ENCODE results near the gene ODC1. TPM values are rescaled to one million over a fixed set of nuclear protein-coding genes. Genes with fewer than 3 reads are reported as not detected.

ODC1 gene
- total and polyA plus RNA-seq, 2 donors (not counting 1 experiment from before 2014, with no cell fraction given): 86.4 to 89.3 TPM

- TF ChIP-seq EZH2 (IDR thresholded peaks at IDR 0.05; ENCODE audit: low read length, missing control alignments) (no peak), CTCF (conservative IDR thresholded peaks at IDR 0.05 in 1 of 2, IDR thresholded peaks at IDR 0.05 in 1 of 2; ENCODE audit: low read depth in 1 of 2, low read length in 2 of 2) (no peak)
Measured at GRCh38 chr2:10400978-10401951, 46.9 kb downstream of the ODC1 start.

GRCh38 chr2:10400568-10400977, 47.6 kb downstream of the ODC1 start:
- H3K36me3 ChIP-seq (ENCODE audit: control insufficient read depth, insufficient read depth, low read length): no peaks in the 10 kb centered on the region
- H3K79me2 ChIP-seq (ENCODE audit: control insufficient read depth, insufficient read depth, low read length): no peaks in the 10 kb centered on the region
- TF ChIP-seq CTCF (conservative IDR thresholded peaks at IDR 0.05 in 1 of 2, IDR thresholded peaks at IDR 0.05 in 1 of 2; ENCODE audit: low read depth in 1 of 2, low read length in 2 of 2) (no peak), EZH2 (IDR thresholded peaks at IDR 0.05; ENCODE audit: low read length, missing control alignments) (no peak)
- H3K27ac ChIP-seq (ENCODE audit: insufficient read depth, low read length): no peak overlapping the region
- no peaks in the 10 kb centered on the region for H4K20me1 ChIP-seq (ENCODE audit: control insufficient read depth, extremely low read depth, insufficient read depth, low read length)
- H3K27me3 ChIP-seq (ENCODE audit: control insufficient read depth, insufficient read depth, low read length): no peaks in the 10 kb centered on the region
- no peak overlapping the region for H2AFZ ChIP-seq (ENCODE audit: low read length)
- H3K9me3 ChIP-seq (ENCODE audit: control insufficient read depth, insufficient read depth, low read depth, low read length): no peaks in the 10 kb centered on the region
- H3K4me2 ChIP-seq (ENCODE audit: extremely low read depth, insufficient read depth, low read length): no peak overlapping the region
- DNase-seq (ENCODE audit: low read depth in 2 of 2): no peak
- peaks cover 7% of the 10 kb centered on the region for H3K4me1 ChIP-seq (ENCODE audit: control insufficient read depth, extremely low read depth, insufficient read depth, low read length)
- no peak overlapping the region for H3K4me3 ChIP-seq (replicated peaks in 1 of 4; ENCODE audit: control extremely low read depth in 1 of 4, insufficient read depth in 1 of 4, low read depth in 3 of 4, low read length in 4 of 4)
- no peak overlapping the region for H3K9ac ChIP-seq (ENCODE audit: insufficient read depth, low read length)

More at GRCh38 chr2:10400978-10401951, 46.9 kb downstream of the ODC1 start:
- Histone ChIP-seq H3K27me3 (ENCODE audit: control insufficient read depth, insufficient read depth, low read length) (no peaks in the 10 kb centered on the region), H3K79me2 (ENCODE audit: control insufficient read depth, insufficient read depth, low read length) (no peaks in the 10 kb centered on the region), H3K4me2 (ENCODE audit: extremely low read depth, insufficient read depth, low read length) (no peak overlapping the region), H2AFZ (ENCODE audit: low read length) (no peak overlapping the region), H3K27ac (ENCODE audit: insufficient read depth, low read length) (no peak overlapping the region), H3K4me1 (ENCODE audit: control insufficient read depth, extremely low read depth, insufficient read depth, low read length) (peaks cover 7% of the 10 kb centered on the region), H3K36me3 (ENCODE audit: control insufficient read depth, insufficient read depth, low read length) (no peaks in the 10 kb centered on the region), H3K9ac (ENCODE audit: insufficient read depth, low read length) (no peak overlapping the region), H4K20me1 (ENCODE audit: control insufficient read depth, extremely low read depth, insufficient read depth, low read length) (no peaks in the 10 kb centered on the region), H3K4me3 (replicated peaks in 1 of 4; ENCODE audit: control extremely low read depth in 1 of 4, insufficient read depth in 1 of 4, low read depth in 3 of 4, low read length in 4 of 4) (no peak overlapping the region), H3K9me3 (ENCODE audit: control insufficient read depth, insufficient read depth, low read depth, low read length) (no peaks in the 10 kb centered on the region)
- no peak for DNase-seq (ENCODE audit: low read depth in 2 of 2)

- Histone ChIP-seq H3K4me1 (ENCODE audit: control insufficient read depth, extremely low read depth, insufficient read depth, low read length) (peaks cover 7% of the 10 kb centered on the region), H3K27ac (ENCODE audit: insufficient read depth, low read length) (no peak overlapping the region), H3K9me3 (ENCODE audit: control insufficient read depth, insufficient read depth, low read depth, low read length) (no peaks in the 10 kb centered on the region), H3K4me2 (ENCODE audit: extremely low read depth, insufficient read depth, low read length) (no peak overlapping the region), H3K79me2 (ENCODE audit: control insufficient read depth, insufficient read depth, low read length) (no peaks in the 10 kb centered on the region), H3K27me3 (ENCODE audit: control insufficient read depth, insufficient read depth, low read length) (no peaks in the 10 kb centered on the region), H3K9ac (ENCODE audit: insufficient read depth, low read length) (no peak overlapping the region), H2AFZ (ENCODE audit: low read length) (no peak overlapping the region), H3K4me3 (replicated peaks in 1 of 4; ENCODE audit: control extremely low read depth in 1 of 4, insufficient read depth in 1 of 4, low read depth in 3 of 4, low read length in 4 of 4) (no peak overlapping the region), H3K36me3 (ENCODE audit: control insufficient read depth, insufficient read depth, low read length) (no peaks in the 10 kb centered on the region), H4K20me1 (ENCODE audit: control insufficient read depth, extremely low read depth, insufficient read depth, low read length) (no peaks in the 10 kb centered on the region)
- no peak for DNase-seq (ENCODE audit: low read depth in 2 of 2)
- TF ChIP-seq CTCF (conservative IDR thresholded peaks at IDR 0.05 in 1 of 2, IDR thresholded peaks at IDR 0.05 in 1 of 2; ENCODE audit: low read depth in 1 of 2, low read length in 2 of 2) (no peak), EZH2 (IDR thresholded peaks at IDR 0.05; ENCODE audit: low read length, missing control alignments) (no peak)
Measured at GRCh38 chr2:10400002-10400401, 48.1 kb downstream of the ODC1 start.

Data from fibroblast of lung (primary cell).